MCF 10A (cell line): Measurements from ENCODE around the gene BARHL1. TPM values are rescaled to one million over a fixed set of nuclear protein-coding genes. Genes with fewer than 3 reads are reported as not detected.
A peak's percentile ranks its signal among the peaks of the same experiment; 100 is the strongest.

Source experiments
- BruUV-seq: library from RNA; stranded (reverse); fragments of 400-500 nt; replicated peaks from 2 replicates; lab custom pipeline; 2021; lab: Mats Ljungman, UMichigan
- CTCF ChIA-PET: fragments of 300-600 bp; sonication (Branson Sonifier 250); formaldehyde crosslinking; extraction: SDS; loops from one replicate; lab custom pipeline; 2021; ENCODE audit warnings: antibody characterized with exemption, inconsistent platforms; lab: Yijun Ruan, JAX
- POLR2A ChIA-PET: fragments of 300-600, 350-650 bp; sonication (Branson Sonifier 250); formaldehyde crosslinking; extraction: SDS; loops from one replicate; lab custom pipeline; 2020; ENCODE audit warnings: antibody characterized with exemption, inconsistent platforms; lab: Yijun Ruan, JAX
- DNase-seq: peaks from one replicate; pipeline ENCODE4 v3.0.0-alpha.2; 2018; ENCODE audit not compliant: unreplicated experiment
- H3K27ac Mint-ChIP-seq: one replicate; pipeline ENCODE4 v1.8.0; 2022; ENCODE audit warnings: mild to moderate bottlenecking, low read depth, mixed read lengths; ENCODE audit not compliant: unreplicated experiment
- H3K27me3 Mint-ChIP-seq: one replicate; pipeline ENCODE4 v1.8.0; 2022; ENCODE audit warnings: mixed read lengths; ENCODE audit not compliant: insufficient read depth, unreplicated experiment
- H3K36me3 Mint-ChIP-seq: one replicate; pipeline ENCODE4 v1.8.0; 2022; ENCODE audit warnings: mild to moderate bottlenecking, moderate library complexity, mixed read lengths; ENCODE audit not compliant: insufficient read depth, unreplicated experiment
- H3K4me1 Mint-ChIP-seq: one replicate; pipeline ENCODE4 v1.8.0; 2022; ENCODE audit warnings: mixed read lengths; ENCODE audit not compliant: insufficient read depth, unreplicated experiment
- H3K4me3 Mint-ChIP-seq: one replicate; pipeline ENCODE4 v1.8.0; 2022; ENCODE audit warnings: mild to moderate bottlenecking, moderate library complexity, mixed read lengths; ENCODE audit not compliant: unreplicated experiment
- H3K9me3 Mint-ChIP-seq: one replicate; pipeline ENCODE4 v1.8.0; 2022; ENCODE audit warnings: mixed read lengths; ENCODE audit not compliant: unreplicated experiment
- CTCF ChIP-seq: fragments of 200-600 bp; IDR thresholded peaks from one replicate; pipeline ENCODE4 v1.8.0; 2022; ENCODE audit warnings: antibody characterized with exemption, mild to moderate bottlenecking; ENCODE audit not compliant: unreplicated experiment
- intact Hi-C: fragments of 100-400 bp; cut with micrococcal nuclease; formaldehyde crosslinking; loops from 2 replicates; pipeline ENCODE4 v1.14.1; 2022
- total RNA-seq: library from RNA; stranded (reverse); gene quantifications from 2 replicates; pipeline ENCODE4 v1.2.3, GENCODE V29; 2022

The BARHL1 gene
- total RNA-seq, 1 experiment from 2014 or later: not detected

GRCh38 chr9:132622159-132622558 is 39.8 kb downstream of the BARHL1 start:
- no TSS peak for BruUV-seq
- intact Hi-C loops: no loop called here
- peak; percentile 26 for DNase-seq
- H3K36me3 Mint-ChIP-seq: peaks cover 67% of the 10 kb centered on the region
- H3K4me1 Mint-ChIP-seq: peaks cover 6% of the 10 kb centered on the region
- H3K27me3 Mint-ChIP-seq: no peaks in the 10 kb centered on the region
- no peaks in the 10 kb centered on the region for H3K9me3 Mint-ChIP-seq
- TF ChIP-seq CTCF: no peak
- ChIA-PET CTCF (no interaction called here), POLR2A (no interaction called here)
- H3K4me3 Mint-ChIP-seq: no peak overlapping the region
- no peak overlapping the region for H3K27ac Mint-ChIP-seq

- CTCF ChIA-PET: interaction anchor here (0.7 to 0.9 kb wide), 2 partner anchors 277 to 1577 kb away, joined by 3 read pairs; no protein-coding TSS in a partner anchor
- no peak for TF ChIP-seq CTCF
- H3K4me1 Mint-ChIP-seq: peaks cover 11% of the 10 kb centered on the region
- intact Hi-C loops: no loop called here
- no peak overlapping the region for H3K27ac Mint-ChIP-seq
- H3K9me3 Mint-ChIP-seq: no peaks in the 10 kb centered on the region
- POLR2A ChIA-PET: no interaction called here
- DNase-seq: no peak
- H3K27me3 Mint-ChIP-seq: no peaks in the 10 kb centered on the region
- H3K4me3 Mint-ChIP-seq: no peak overlapping the region
- peaks cover 65% of the 10 kb centered on the region for H3K36me3 Mint-ChIP-seq
- BruUV-seq: no TSS peak
These were observed 43.9 kb downstream of the BARHL1 start for GRCh38 chr9:132626285-132626684.

GRCh38 chr9:132627106-132627505 is 44.7 kb downstream of the BARHL1 start:
- intact Hi-C loops: no loop called here
- DNase-seq: no peak
- Mint-ChIP-seq H3K27ac (no peak overlapping the region), H3K4me3 (no peak overlapping the region), H3K4me1 (peaks cover 20% of the 10 kb centered on the region), H3K27me3 (no peaks in the 10 kb centered on the region), H3K36me3 (peaks cover 69% of the 10 kb centered on the region), H3K9me3 (no peaks in the 10 kb centered on the region)
- ChIA-PET POLR2A (no interaction called here), CTCF (interaction anchor here (0.7 kb wide), 1 partner anchor 274 kb away, joined by 3 read pairs; no protein-coding TSS in a partner anchor)
- no peak for TF ChIP-seq CTCF
- BruUV-seq: no TSS peak

DNA sequence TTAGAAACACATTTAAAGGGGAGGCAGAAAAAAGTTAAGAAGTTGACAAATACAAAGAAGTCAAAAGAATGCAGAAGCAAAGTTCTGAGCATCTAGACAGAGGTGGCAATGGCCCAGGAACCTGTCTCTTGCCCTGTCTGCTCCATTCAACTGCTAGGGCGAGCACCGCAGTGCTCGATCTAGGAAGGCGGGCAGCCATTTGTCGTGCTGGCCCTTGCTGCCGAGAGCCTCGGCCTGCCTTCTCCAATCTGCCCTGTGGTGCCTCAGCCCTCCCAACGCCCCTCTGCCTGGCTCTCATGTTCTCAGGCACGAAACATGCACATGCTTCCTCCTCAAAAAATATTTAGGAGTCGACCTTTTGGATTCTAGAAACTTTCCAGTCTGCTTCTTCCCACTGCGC is 45.2 kb downstream of the BARHL1 start:
- Mint-ChIP-seq H3K9me3 (no peaks in the 10 kb centered on the region), H3K27me3 (no peaks in the 10 kb centered on the region), H3K4me3 (no peak overlapping the region), H3K36me3 (peaks cover 73% of the 10 kb centered on the region), H3K4me1 (peaks cover 23% of the 10 kb centered on the region), H3K27ac (no peak overlapping the region)
- BruUV-seq: no TSS peak
- ChIA-PET POLR2A (no interaction called here), CTCF (interaction anchor here (0.7 kb wide), 1 partner anchor 274 kb away, joined by 3 read pairs; no protein-coding TSS in a partner anchor)
- no peak for TF ChIP-seq CTCF
- intact Hi-C loops: no loop called here
- no peak for DNase-seq
